GM21825 (cell line): ENCODE measurements around the gene GAST.

Experiments
- ATAC-seq: cut with Tn5 transposase; IDR thresholded peaks from one replicate; pipeline ENCODE4 v1.9.1; 2021; ENCODE audit warnings: mild to moderate bottlenecking, moderate library complexity; ENCODE audit not compliant: unreplicated experiment

Gene GAST

GRCh38 chr17:41738801-41739112 is 26.6 kb downstream of the GAST start:
- ATAC-seq, result no peak

DNA sequence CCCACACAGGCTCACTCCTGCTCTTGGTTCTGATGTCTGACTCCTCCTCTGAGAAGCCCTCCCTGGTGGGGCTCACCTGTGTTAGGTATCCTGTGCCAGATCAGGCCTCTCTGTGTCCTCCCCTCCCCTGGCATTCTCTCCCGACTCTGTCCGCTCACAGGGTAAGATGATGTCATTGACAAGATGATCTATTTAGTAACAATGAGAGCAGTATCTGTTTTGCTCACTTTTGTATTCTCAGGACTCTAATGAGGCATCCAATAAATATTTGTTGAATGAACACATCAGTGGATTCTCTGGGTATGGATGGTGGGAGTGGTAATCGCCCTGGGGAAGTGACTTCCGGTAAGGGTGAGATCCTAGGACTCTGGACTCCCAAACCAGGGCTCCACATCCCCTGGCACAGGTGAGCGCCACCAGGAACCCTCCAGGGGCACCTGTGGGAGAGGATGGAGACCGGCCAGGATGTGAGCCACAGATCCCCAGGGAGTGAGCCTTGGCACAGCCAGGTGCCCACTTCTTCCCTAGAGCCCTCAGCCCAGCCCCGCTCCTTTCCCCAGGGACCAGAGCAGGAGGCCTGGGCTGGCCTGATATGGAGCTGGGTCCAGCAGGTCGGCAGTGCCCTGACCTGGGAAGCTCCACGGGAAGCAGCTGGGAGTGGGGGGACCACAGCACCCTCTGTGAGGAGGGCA is 27.7 kb downstream of the GAST start:
- no peak for ATAC-seq

DNA sequence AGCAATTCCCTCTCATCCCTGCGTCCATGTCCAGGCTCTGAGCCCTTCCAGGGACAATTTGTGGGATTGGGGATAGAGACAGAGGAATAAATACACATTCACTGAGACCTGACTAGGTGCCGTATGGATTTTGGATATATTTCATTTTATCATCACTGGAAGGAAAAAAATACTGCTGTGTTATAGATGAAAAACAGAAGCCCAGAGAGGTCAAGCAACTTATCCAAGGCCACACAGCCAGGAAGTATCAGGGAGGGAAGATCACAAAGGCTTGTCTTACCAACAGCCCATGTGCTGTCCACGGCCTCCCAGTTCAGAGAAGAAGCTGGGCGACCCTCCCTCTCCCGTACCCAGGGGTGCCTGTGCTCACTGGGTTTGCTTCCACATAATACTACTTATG is 28.4 kb downstream of the GAST start:
- ATAC-seq, result no peak

GRCh38 chr17:41741709-41742108 is 29.6 kb downstream of the GAST start:
- ATAC-seq, result no peak

GRCh38 chr17:41748275-41748674 is 36.1 kb downstream of the GAST start:
- no peak for ATAC-seq

GRCh38 chr17:41750862-41751261 is 38.7 kb downstream of the GAST start:
- no peak for ATAC-seq

GRCh38 chr17:41751288-41751687 is 39.2 kb downstream of the GAST start:
- no peak for ATAC-seq

DNA sequence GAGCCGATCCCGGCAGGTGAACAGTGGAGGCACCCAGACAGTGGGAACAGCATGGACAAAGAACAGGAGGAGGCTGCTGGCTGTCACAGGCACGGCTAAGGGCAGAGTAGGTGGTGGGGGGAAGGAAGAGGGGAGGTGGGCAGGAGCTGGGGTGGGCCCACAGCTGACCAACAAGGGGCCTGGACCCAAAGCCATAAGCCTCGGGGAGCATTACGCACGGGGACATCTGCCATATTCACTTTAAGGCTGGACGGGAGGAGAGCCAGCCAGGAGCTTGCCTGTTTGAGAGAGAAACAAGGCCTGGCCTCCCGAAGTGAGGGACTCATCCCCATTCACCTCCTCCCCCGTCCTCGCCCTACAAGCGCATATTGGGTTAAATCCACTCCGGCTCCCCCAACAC is 41.9 kb downstream of the GAST start:
- no peak for ATAC-seq

GRCh38 chr17:41758601-41759000 is 46.5 kb downstream of the GAST start:
- ATAC-seq, result no peak

DNA sequence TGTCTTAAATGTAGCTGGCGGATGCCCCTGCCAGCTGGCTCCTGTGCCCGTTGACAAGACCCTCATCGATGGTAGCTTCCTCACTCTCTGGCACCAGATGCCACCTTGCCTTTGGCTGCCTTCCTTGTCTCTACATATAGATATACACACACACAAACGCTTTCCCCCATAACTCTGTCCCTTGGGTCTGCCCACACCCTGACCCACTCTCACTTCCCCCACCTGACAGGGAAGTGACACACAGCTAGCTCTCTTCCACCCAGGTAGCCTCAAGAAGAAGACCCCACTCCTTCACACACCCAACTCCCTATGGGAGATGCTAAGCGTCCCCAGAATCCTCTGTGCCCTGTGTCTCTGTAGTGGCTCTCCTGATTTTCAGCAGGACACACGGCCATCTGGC is 48.7 kb downstream of the GAST start:
- ATAC-seq, result no peak

DNA sequence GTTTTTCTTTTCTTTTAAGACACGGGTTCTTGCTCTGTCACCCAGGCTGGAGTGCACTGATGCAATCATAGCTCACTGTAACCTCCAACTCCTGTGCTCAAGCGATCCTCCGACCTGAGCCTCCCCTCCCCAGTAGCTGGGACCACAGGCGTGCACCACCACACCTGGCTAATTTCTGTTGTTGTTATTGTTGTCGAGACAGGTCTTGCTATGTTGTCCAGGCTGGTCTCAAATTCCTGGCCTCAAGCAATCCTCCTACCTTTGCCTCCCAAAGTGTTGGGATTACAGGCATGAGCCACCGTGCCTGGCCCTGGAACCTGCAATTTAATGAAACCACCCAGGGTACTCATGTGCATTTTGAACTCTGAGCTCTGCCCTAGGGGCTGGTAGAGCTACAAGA is 50.3 kb downstream of the GAST start:
- no peak for ATAC-seq

- no peak for ATAC-seq
These were observed 50.7 kb downstream of the GAST start for GRCh38 chr17:41762841-41763240.

GRCh38 chr17:41763327-41763726 is 51.2 kb downstream of the GAST start:
- no peak for ATAC-seq
